ENCODE data around the gene OTX1. TPM values are rescaled to one million over a fixed set of nuclear protein-coding genes. Genes with fewer than 3 reads are reported as not detected.
A peak's percentile ranks its signal among the peaks of the same experiment; 100 is the strongest.

Gene OTX1
- total RNA-seq, 2 donors from 2014 or later = not detected

DNA sequence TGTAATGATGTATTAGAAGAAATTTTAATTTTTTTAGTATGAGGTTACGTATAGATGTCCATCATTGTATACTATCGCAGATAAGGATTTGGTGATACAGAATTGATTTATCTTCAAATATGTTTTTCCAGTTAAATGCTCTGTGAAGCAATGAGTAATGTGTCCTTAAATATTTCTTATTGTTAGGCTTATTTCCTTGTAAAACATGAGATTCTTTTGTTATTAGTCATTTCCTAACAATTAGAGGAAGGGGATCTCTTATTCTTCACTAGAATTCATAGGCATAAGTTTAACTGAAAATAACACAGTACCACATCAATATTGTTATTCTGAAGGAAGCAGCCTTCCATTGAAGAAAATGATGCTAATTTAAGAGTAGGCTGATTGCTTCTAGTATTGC lies 15.5 kb upstream of the OTX1 start:
- no peak for ATAC-seq (replicated peaks)
- no peaks in the 10 kb centered on the region for H3K4me1 Mint-ChIP-seq
- no peaks in the 10 kb centered on the region for H3K9me3 Mint-ChIP-seq
- peaks cover 3% of the 10 kb centered on the region for H3K27me3 Mint-ChIP-seq
- no peak overlapping the region for H3K27ac Mint-ChIP-seq
- H3K36me3 Mint-ChIP-seq (ENCODE audit: low read depth) = no peaks in the 10 kb centered on the region
- no peak overlapping the region for H3K4me3 Mint-ChIP-seq

DNA sequence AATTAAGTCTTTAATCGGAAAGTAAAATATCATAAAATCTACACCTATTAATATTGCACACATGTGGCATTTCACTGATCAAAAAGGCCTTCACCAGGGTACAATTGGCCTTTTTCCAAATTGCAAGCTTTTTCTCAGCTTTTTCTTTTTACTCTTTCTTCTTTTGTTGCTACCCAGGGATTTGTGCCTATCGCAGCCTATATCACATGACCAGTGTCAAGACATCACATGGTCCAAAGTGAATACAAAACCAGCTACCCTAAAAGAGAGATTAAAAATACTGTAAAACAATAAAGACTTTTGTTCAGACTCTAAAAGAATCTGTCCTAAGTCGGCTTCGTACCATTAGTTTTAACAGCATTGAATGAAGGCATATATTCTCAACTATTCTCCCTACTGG lies 15.0 kb upstream of the OTX1 start:
- H3K9me3 Mint-ChIP-seq = no peaks in the 10 kb centered on the region
- H3K27me3 Mint-ChIP-seq = peaks cover 3% of the 10 kb centered on the region
- H3K36me3 Mint-ChIP-seq (ENCODE audit: low read depth) = no peaks in the 10 kb centered on the region
- H3K4me3 Mint-ChIP-seq = no peak overlapping the region
- no peak for ATAC-seq (replicated peaks)
- H3K27ac Mint-ChIP-seq = no peak overlapping the region
- H3K4me1 Mint-ChIP-seq = no peaks in the 10 kb centered on the region

DNA sequence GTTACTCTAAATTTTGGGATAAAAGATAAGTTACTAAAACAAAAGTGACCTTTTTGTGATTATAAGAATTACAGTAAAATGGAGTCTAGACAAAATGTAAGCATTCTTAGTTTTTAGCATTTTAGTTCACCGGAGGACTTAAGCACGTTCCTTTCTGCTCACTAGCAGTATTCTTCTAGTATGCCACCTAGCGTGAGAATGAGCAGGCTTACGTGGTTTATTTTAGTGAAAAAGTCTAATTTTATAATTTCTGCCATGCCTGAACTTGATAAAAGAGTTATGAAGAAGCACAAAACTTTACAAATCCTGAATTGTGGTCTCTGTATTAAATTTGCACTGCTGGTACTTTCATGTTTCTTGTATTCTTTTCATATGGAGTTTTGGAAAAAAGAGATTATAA lies 12.6 kb upstream of the OTX1 start:
- no peaks in the 10 kb centered on the region for H3K9me3 Mint-ChIP-seq
- H3K4me1 Mint-ChIP-seq = no peaks in the 10 kb centered on the region
- H3K4me3 Mint-ChIP-seq = no peak overlapping the region
- no peak for ATAC-seq (replicated peaks)
- peaks cover 3% of the 10 kb centered on the region for H3K27me3 Mint-ChIP-seq
- no peak overlapping the region for H3K27ac Mint-ChIP-seq
- no peaks in the 10 kb centered on the region for H3K36me3 Mint-ChIP-seq (ENCODE audit: low read depth)

DNA sequence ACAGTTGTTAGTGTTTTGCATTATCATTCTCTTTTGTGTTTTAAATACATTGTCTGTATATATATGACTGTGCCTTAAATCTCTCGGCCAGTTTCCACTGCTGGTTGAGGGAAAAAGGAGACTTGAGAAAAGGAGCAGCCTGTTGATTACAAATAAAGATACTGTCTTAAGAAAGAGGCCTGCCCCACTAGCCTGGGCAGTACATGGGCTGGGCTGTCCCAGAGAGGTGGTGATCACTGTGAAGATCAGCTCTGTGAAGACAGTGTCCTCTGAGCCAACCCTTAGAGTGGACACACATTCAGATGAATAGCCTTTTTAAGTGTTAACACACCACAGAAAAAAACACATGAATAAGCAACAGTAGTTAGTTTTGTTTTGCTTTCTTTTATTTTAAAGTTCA lies 10.0 kb upstream of the OTX1 start:
- no peaks in the 10 kb centered on the region for H3K4me1 Mint-ChIP-seq
- H3K9me3 Mint-ChIP-seq = no peaks in the 10 kb centered on the region
- no peak for ATAC-seq (replicated peaks)
- H3K4me3 Mint-ChIP-seq = no peak overlapping the region
- H3K36me3 Mint-ChIP-seq (ENCODE audit: low read depth) = peaks cover 21% of the 10 kb centered on the region
- H3K27me3 Mint-ChIP-seq = peaks cover 11% of the 10 kb centered on the region
- no peak overlapping the region for H3K27ac Mint-ChIP-seq

DNA sequence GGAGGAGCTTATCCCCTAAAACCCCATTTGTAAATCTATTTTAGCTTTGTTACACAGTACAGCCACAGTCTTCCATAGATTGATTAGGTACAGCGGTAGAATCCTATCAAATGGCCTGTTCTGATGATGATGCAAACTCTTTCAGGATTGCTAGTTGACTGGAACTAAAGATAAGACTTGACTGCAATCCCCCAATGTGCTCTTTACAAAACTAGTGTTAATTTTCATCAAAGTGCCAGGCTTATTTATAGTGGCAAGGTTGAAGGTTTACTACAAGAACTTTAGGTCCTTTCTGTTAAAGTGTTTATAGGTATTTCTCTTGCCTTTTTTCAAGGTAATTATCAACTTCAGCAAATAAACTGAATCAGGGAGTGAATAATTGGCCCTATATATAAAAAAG lies 9.0 kb upstream of the OTX1 start:
- Mint-ChIP-seq H3K9me3 (no peaks in the 10 kb centered on the region), H3K27ac (no peak overlapping the region), H3K36me3 (ENCODE audit: low read depth) (peaks cover 31% of the 10 kb centered on the region), H3K27me3 (peaks cover 18% of the 10 kb centered on the region), H3K4me1 (no peaks in the 10 kb centered on the region), H3K4me3 (no peak overlapping the region)
- no peak for ATAC-seq (replicated peaks)

DNA sequence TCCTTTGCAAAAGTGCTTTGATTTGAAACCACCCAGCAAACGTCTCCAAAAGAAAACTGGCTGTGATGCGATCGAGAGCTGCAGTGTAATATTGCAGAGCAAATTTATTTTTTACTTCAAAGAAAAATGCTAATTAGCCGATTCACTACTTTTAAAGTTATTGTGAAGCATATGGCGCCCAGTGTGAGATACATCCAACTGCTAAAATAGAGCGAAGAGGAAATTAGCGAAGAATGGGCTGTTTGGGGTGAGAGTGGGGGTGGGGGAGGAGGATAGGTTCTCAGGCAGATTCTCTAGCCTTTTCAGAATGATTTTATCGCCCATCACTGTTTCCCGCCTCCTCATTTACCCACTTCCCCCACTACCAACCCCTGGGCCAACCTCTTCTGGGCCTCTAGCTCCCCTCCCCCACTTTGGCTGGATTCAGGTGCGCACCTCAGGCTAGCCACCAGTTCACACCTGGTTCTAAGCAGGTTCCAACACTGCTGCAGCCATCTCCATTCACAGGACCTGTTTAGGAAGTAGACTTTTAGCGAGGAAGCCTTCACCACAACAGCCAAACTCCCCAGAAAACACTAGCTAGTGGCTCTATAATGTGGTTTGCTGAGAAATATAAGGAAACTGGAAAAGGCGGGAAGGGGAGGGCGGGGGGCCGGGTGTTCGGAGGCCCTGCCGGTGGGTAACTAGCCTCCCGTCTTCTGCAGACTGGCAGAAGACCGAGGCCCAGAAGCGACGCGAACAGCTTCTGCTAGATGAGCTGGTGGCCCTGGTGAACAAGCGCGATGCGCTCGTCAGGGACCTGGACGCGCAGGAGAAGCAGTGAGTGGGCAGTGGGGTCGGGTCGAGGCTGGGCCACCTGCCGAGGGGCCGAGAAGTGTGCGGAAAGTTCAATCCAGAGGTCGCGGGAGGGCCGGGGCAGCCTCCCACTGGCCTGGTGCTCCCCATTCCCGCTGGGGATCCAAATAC lies 6.0 kb upstream of the OTX1 start:
- ATAC-seq (replicated peaks) = no peak
- no peak overlapping the region for H3K4me3 Mint-ChIP-seq
- no peak overlapping the region for H3K27ac Mint-ChIP-seq
- H3K36me3 Mint-ChIP-seq (ENCODE audit: low read depth) = peaks cover 45% of the 10 kb centered on the region
- peaks cover 36% of the 10 kb centered on the region for H3K27me3 Mint-ChIP-seq
- peaks cover 11% of the 10 kb centered on the region for H3K4me1 Mint-ChIP-seq
- H3K9me3 Mint-ChIP-seq = no peaks in the 10 kb centered on the region

DNA sequence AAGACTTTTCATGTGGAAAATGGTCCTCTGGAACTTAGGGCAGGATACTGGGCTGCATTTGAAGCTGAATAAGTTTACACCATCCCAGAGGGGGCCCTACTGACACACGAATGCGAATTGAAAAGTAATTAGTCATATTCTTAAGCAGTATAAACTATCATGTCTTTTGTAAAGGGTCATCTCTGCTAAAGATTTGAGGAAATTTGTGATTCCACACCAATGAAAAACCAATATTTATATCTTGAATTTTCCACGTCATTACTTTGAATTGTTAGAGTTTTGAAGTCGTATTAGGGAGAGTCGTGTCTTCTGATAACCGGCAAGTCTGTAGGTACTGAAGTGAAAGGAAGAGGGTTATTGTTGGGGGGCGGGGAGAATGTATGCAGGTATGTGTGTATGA lies 4.1 kb upstream of the OTX1 start:
- Mint-ChIP-seq H3K4me1 (peaks cover 15% of the 10 kb centered on the region), H3K27ac (no peak overlapping the region), H3K27me3 (peaks cover 46% of the 10 kb centered on the region), H3K36me3 (ENCODE audit: low read depth) (peaks cover 45% of the 10 kb centered on the region), H3K9me3 (no peaks in the 10 kb centered on the region), H3K4me3 (peak overlapping the region; percentile 17)
- ATAC-seq (replicated peaks) = no peak

DNA sequence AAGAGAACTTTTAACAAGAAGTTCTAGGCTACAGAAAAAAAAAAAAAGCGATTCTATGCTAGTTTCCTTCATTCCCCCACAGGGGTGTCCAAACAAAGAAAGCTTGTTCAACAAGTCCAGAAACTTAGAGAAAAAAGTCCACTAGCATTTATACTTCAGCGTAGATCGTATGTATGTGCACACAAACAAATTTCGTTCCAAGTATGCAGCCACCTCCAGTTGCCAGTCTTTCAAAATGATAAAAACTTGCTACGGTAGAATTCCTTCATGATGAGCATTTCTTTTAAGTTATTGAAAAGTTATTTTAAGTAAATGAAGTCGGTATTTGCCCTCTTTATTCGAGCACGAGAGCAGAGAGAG lies 3.7 kb upstream of the OTX1 start:
- no peak for ATAC-seq (replicated peaks)
- H3K27ac Mint-ChIP-seq = no peak overlapping the region
- no peaks in the 10 kb centered on the region for H3K9me3 Mint-ChIP-seq
- H3K4me1 Mint-ChIP-seq = peaks cover 15% of the 10 kb centered on the region
- H3K36me3 Mint-ChIP-seq (ENCODE audit: low read depth) = peaks cover 45% of the 10 kb centered on the region
- H3K4me3 Mint-ChIP-seq = peak overlapping the region; percentile 17
- H3K27me3 Mint-ChIP-seq = peaks cover 46% of the 10 kb centered on the region

DNA sequence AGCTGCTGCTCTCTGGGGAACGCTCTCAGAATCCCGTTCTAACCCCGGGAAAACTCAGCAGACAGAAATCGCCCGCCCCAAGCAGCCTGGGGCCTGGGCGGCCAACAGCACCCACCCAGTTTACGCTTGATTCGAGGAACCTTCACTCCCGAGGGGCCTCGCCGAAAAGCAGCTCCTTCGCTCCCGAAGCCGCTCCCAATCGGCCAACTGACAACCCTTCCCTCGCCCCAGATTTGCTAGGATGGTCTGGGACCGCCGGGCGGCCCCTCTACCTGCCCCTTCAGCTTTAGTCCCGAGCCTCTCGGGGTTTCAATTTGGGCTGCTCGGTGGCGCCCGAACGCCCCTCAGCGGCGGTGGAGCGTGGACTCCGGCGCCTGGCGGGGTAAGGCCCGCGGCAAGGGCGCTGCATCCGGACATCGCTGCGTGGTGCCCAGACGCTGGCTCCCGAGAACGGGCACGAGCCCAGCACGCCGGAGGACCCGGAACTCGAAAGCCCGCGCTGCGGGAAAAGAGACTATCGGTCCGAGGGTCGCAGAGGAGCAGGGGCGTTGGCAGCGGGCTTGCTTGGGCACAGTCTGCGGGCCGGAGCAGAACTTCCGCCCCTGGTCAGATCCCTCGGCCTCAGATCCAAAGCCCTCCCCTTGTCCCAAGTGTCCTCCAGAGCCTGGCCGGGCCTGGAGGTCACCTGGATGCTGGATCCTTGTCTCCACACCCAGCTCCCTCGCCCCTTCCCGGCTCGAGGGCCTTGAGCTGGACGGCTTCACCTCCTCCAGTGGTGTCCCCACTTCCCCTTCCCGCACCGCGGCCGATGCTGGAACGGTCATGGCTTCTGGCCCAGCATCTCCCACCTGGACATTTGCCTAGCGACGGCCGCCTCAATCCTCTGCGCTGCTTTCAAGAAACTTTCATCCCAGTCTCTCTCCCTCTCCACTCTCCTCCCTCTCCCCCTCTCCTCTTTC lies 3.0 kb upstream of the OTX1 start:
- H3K9me3 Mint-ChIP-seq = no peaks in the 10 kb centered on the region
- peaks cover 52% of the 10 kb centered on the region for H3K27me3 Mint-ChIP-seq
- no peak overlapping the region for H3K27ac Mint-ChIP-seq
- H3K4me3 Mint-ChIP-seq = peak overlapping the region; percentile 87
- peaks cover 15% of the 10 kb centered on the region for H3K4me1 Mint-ChIP-seq
- ATAC-seq (replicated peaks) = no peak
- H3K36me3 Mint-ChIP-seq (ENCODE audit: low read depth) = peaks cover 45% of the 10 kb centered on the region

DNA sequence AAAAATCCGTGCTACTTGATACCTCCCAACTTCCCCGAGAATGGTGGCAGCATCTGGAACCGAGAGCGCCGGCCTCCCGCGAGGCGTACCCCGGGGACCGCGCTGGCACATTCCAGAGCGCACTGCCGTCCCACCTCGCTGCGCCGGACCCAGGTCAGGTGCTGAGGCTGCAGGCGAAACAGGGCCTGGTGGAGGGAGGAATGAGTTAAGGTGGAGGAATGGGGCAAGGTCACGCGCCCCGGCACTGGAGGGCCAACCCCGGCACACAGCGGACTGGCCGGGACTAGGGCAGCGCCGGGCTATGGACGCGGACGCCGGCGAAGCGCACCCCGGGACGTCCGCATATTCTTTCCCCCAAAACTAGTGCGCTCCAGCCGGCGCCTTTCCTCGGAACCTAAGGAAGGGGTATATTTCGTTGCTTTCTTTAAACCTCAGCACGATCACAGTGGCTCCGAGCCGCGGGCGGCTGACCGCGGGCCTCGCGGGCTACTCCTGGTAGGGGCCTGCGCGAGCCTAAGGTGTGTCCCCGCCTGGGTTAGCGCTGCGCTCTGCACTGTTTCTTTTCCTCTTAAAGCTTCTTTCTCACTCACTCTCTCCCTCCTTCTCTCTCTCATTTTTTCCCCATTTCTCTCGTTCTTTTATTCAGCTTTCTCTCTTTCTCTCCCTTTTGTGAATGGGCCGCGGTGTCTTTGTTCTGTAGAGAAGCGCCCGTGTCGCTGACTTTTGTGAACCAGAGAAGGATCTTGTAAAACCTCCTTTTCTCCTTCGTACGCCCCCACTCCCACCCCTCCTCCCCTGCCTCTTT lies 2.1 kb upstream of the OTX1 start:
- peaks cover 43% of the 10 kb centered on the region for H3K36me3 Mint-ChIP-seq (ENCODE audit: low read depth)

DNA sequence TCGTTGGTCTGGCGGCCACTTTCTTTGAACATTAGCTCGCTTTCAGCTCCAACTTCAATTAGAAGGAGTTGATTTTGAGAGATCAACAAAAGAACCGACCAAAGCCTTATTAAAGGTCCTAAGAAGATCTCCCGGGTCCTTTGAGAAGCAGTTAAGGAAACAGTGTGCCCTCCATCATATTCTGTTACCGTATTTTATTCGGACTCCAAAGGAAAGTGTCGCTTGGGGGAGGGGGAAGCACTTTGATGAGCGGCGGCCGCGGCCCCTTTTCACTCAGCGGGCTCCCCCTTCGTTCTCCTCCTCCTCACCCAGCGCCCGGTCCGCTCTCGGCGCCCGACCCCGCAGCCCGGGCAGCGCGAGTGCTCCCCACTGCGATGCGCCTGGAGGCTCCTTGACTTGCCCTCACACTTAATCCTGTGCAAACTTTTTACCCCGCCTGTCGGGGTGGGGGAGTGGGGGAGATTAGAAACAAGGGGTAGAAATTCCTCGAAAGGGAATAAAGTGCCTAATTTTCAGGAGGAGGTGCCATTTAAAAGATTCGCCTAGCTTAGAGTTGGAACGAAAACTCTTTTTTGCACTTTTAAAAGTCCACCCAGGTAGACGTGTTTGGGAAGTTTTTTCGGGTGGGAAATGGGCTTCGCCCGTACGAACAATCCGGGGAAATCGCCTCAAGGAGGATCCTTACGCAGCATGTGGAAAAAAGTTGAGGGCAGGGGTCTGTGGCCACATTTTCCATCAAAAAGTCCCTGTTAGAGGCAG lies 1.2 kb upstream of the OTX1 start:
- ATAC-seq (replicated peaks) = no peak
- peaks cover 60% of the 10 kb centered on the region for H3K27me3 Mint-ChIP-seq

More for the DNA sequence above, 2.1 kb upstream of the OTX1 start:
- no peaks in the 10 kb centered on the region for H3K9me3 Mint-ChIP-seq
- H3K27ac Mint-ChIP-seq = no peak overlapping the region
- H3K27me3 Mint-ChIP-seq = peaks cover 59% of the 10 kb centered on the region
- H3K4me1 Mint-ChIP-seq = peaks cover 15% of the 10 kb centered on the region
- peak overlapping the region; percentile 87 for H3K4me3 Mint-ChIP-seq
- ATAC-seq (replicated peaks) = no peak

DNA sequence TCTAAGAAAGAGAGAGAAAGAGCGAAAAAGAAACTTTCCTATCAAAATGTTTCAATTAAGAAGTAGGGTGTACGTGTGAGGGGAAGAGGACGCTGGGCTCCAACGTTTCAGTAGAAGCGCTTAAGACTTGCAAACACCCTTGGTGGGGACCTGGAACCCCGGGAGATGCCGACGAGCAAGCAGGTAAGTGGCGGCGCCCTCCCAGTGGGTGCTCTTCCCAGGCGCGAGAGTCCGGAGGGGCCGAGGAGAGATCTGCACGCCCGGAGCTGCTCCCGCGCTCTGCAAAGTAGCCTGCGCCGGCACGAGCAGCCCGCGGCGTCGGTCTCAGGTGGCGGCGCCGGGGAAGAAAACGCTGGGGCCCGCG lies 678 bp upstream of the OTX1 start:
- ATAC-seq (replicated peaks) = peak; percentile 37
- Mint-ChIP-seq H3K4me1 (peaks cover 21% of the 10 kb centered on the region), H3K27me3 (peaks cover 66% of the 10 kb centered on the region), H3K9me3 (no peaks in the 10 kb centered on the region), H3K27ac (no peak overlapping the region), H3K4me3 (peak overlapping the region; percentile 87), H3K36me3 (ENCODE audit: low read depth) (peaks cover 35% of the 10 kb centered on the region)

More for the DNA sequence above, 1.2 kb upstream of the OTX1 start:
- H3K4me3 Mint-ChIP-seq = peak overlapping the region; percentile 87
- peaks cover 39% of the 10 kb centered on the region for H3K36me3 Mint-ChIP-seq (ENCODE audit: low read depth)
- peaks cover 17% of the 10 kb centered on the region for H3K4me1 Mint-ChIP-seq
- no peaks in the 10 kb centered on the region for H3K9me3 Mint-ChIP-seq
- H3K27ac Mint-ChIP-seq = no peak overlapping the region

DNA sequence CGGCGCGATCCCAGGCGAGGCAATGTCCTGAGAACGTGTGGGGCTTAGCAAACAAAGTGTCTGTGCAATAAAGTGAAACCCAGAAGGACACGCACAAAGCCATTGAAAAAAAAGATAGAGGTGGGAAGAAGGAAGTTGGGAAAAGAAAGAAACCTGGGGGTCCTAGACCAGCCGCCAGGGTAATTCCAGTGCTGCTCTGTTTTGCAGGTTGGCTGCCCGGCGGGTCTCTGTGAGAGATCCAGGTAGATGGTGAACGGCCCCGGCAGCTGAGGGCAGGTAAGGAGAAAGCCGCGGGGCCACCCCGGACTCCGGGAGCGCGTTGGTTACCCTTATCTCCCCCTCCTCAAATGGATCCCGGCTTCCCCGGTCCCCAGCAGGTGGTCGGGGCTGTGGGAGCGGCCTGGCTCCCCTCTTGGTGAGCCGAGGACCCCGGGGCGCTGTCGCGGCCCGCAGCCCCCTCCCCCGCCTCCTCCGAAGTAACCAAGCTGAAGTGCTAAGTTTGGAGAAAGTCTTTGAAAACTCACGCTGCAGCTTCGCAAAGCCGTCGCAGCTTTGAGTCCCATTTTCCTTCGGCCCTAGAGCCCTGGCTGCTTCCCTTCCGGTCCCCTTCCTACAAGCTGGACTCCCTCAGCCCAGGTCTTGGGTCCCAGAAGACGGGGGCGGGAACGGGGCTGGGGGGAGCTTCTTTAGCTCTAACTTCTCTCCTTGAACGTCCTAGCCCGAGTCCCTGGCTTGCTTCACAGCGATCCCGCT lies 588 bp downstream of the OTX1 start:
- peaks cover 23% of the 10 kb centered on the region for H3K4me1 Mint-ChIP-seq
- peaks cover 68% of the 10 kb centered on the region for H3K27me3 Mint-ChIP-seq
- peaks cover 23% of the 10 kb centered on the region for H3K36me3 Mint-ChIP-seq (ENCODE audit: low read depth)

More for the DNA sequence above, 588 bp downstream of the OTX1 start:
- no peak overlapping the region for H3K27ac Mint-ChIP-seq
- ATAC-seq (replicated peaks) = no peak
- peak overlapping the region; percentile 73 for H3K4me3 Mint-ChIP-seq
- no peaks in the 10 kb centered on the region for H3K9me3 Mint-ChIP-seq

Data from activated T-helper 17 cell treated with anti-CD3 and anti-CD28 coated beads, Interleukin-2, amount 50 U/mL, for 72 hours (primary cell).